CD4-positive, alpha-beta T cell (primary cell): Measurements from ENCODE around the gene CD99. TPM values are rescaled to one million over a fixed set of nuclear protein-coding genes. Genes with fewer than 3 reads are reported as not detected.
A peak's percentile ranks its signal among the peaks of the same experiment; 100 is the strongest.

Experiments
- ATAC-seq: fragments of 200-7000 bp; cut with Tn5 transposase; one replicate; pipeline ENCODE4 v1.10.0; 2022; ENCODE audit warnings: mild to moderate bottlenecking; ENCODE audit not compliant: poor library complexity
- CTCF ChIA-PET: fragments of 350-600 bp; sonication (Branson Sonifier 250); formaldehyde crosslinking; loops from one replicate; lab custom pipeline; 2021; ENCODE audit warnings: antibody characterized with exemption, inconsistent platforms; lab: Charles Lee
- POLR2A ChIA-PET: fragments of 350-600 bp; sonication (Branson Sonifier 250); formaldehyde crosslinking; loops from one replicate; lab custom pipeline; 2021; ENCODE audit warnings: antibody characterized with exemption, inconsistent platforms; lab: Charles Lee
- DNase-seq, 14 experiments: peaks; one replicate each; pipeline ENCODE4 v3.0.0-alpha.2; 2013 to 2020; ENCODE audit warnings: mixed read lengths in 2 of 14
- H3K27ac ChIP-seq, 2 donors: one replicate each; pipeline versions ENCODE4 v1.5.1 to v1.7.0; 2013; ENCODE audit warnings: low read length in 2 of 2, low read depth in 1 of 2, mild to moderate bottlenecking in 1 of 2
- H3K27me3 ChIP-seq, 2 experiments: 1 replicate in 1 of 2; 2 replicates in 1 of 2; pipeline versions ENCODE4 v1.6.1 to v1.7.0; 2013; ENCODE audit warnings: low read length in 2 of 2, control low read depth in 1 of 2, mild to moderate bottlenecking in 1 of 2, moderate library complexity in 1 of 2; ENCODE audit not compliant: insufficient read depth in 2 of 2, control insufficient read depth in 1 of 2
- H3K36me3 ChIP-seq: one replicate; pipeline ENCODE4 v1.6.1; 2013; ENCODE audit warnings: low read length, control low read depth; ENCODE audit not compliant: insufficient read depth
- H3K4me1 ChIP-seq: one replicate; pipeline ENCODE4 v1.6.1; 2013; ENCODE audit warnings: low read length, control low read depth; ENCODE audit not compliant: insufficient read depth
- H3K4me3 ChIP-seq: one replicate; pipeline ENCODE4 v1.5.1; 2013; ENCODE audit warnings: mild to moderate bottlenecking, low read length, moderate library complexity
- H3K9me3 ChIP-seq, 2 experiments: 1 replicate in 1 of 2; 2 replicates in 1 of 2; pipeline versions ENCODE4 v1.6.1 to v1.7.0; 2013; ENCODE audit warnings: low read length in 2 of 2, mild to moderate bottlenecking in 2 of 2, control low read depth in 1 of 2, moderate library complexity in 1 of 2; ENCODE audit not compliant: control insufficient read depth in 1 of 2, insufficient read depth in 1 of 2
- H3K27ac Mint-ChIP-seq: one replicate; pipeline ENCODE4 v1.8.0; 2020; ENCODE audit warnings: mixed read lengths
- H3K27me3 Mint-ChIP-seq: one replicate; pipeline ENCODE4 v1.8.0; 2021; ENCODE audit warnings: mixed read lengths
- H3K36me3 Mint-ChIP-seq: one replicate; pipeline ENCODE4 v1.8.0; 2021; ENCODE audit warnings: low read depth, mixed read lengths
- H3K4me1 Mint-ChIP-seq: one replicate; pipeline ENCODE4 v1.8.0; 2021; ENCODE audit warnings: low read depth, mixed read lengths
- H3K4me3 Mint-ChIP-seq: one replicate; pipeline ENCODE4 v1.8.0; 2020; ENCODE audit warnings: mild to moderate bottlenecking, mixed read lengths
- H3K9me3 Mint-ChIP-seq: one replicate; pipeline ENCODE4 v1.8.0; 2020; ENCODE audit warnings: mixed read lengths
- intact Hi-C, 2 experiments: fragments of 100-400 bp; cut with DNase I in 1 of 2; cut with micrococcal nuclease in 1 of 2; formaldehyde crosslinking; loops; one replicate each; pipeline versions ENCODE4 v1.15.1 to v1.9.0; 2023 to 2025; cut with DNase I, micrococcal nuclease
- total RNA-seq, 174 experiments: library from RNA in 2 of 174; stranded (reverse) in 2 of 174; gene quantifications; one replicate each; pipeline ENCODE4 v1.2.3 and lab custom pipeline; 2021 to 2026
- TF ChIP-seq, protein P1 (sequence below): fragments of 200-600 bp; IDR thresholded peaks from one replicate; pipeline ENCODE4 v1.8.0; 2022; ENCODE audit warnings: antibody characterized with exemption, mild to moderate bottlenecking

CD99 gene
- total RNA-seq, 2 experiments from 2014 or later = 170 to 184 TPM

DNA sequence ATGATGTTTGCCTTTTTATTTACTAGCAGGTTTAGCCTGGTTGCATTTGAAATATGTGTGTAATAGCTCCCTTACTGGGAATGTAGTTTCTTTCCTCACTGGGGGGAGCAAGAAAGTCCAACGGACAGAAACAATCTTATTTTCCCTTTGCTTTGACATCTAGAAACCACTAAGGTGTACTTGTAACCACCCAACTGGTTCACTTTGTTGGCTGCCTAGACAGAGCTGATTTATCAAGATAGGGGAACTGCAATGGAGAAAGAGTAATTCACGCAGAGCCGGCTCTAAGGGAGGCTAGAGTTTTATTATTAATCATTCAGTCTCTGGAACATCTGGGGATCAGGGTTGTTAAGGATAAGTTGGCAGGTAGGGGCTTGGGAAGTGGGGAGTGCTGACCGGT, 91.1 kb downstream of the CD99 start:
- TF ChIP-seq, protein P1, sequence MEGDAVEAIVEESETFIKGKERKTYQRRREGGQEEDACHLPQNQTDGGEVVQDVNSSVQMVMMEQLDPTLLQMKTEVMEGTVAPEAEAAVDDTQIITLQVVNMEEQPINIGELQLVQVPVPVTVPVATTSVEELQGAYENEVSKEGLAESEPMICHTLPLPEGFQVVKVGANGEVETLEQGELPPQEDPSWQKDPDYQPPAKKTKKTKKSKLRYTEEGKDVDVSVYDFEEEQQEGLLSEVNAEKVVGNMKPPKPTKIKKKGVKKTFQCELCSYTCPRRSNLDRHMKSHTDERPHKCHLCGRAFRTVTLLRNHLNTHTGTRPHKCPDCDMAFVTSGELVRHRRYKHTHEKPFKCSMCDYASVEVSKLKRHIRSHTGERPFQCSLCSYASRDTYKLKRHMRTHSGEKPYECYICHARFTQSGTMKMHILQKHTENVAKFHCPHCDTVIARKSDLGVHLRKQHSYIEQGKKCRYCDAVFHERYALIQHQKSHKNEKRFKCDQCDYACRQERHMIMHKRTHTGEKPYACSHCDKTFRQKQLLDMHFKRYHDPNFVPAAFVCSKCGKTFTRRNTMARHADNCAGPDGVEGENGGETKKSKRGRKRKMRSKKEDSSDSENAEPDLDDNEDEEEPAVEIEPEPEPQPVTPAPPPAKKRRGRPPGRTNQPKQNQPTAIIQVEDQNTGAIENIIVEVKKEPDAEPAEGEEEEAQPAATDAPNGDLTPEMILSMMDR = no peak
- Histone ChIP-seq H3K4me1 (peaks cover 3% of the 10 kb centered on the region), H3K9me3 (no peaks in the 10 kb centered on the region), H3K27me3 (no peaks in the 10 kb centered on the region), H3K36me3 (no peaks in the 10 kb centered on the region), H3K4me3 (no peak overlapping the region), H3K27ac (no peak overlapping the region)
- intact Hi-C loops = no loop called here
- ATAC-seq (no peak), DNase-seq (no peak)
- Mint-ChIP-seq H3K27me3 (no peaks in the 10 kb centered on the region), H3K4me1 (peaks cover 10% of the 10 kb centered on the region), H3K27ac (peak overlapping the region; percentile 49), H3K9me3 (no peaks in the 10 kb centered on the region), H3K4me3 (peak overlapping the region; percentile 38), H3K36me3 (no peaks in the 10 kb centered on the region)
- CTCF ChIA-PET = no interaction called here
- POLR2A ChIA-PET = no interaction called here

DNA sequence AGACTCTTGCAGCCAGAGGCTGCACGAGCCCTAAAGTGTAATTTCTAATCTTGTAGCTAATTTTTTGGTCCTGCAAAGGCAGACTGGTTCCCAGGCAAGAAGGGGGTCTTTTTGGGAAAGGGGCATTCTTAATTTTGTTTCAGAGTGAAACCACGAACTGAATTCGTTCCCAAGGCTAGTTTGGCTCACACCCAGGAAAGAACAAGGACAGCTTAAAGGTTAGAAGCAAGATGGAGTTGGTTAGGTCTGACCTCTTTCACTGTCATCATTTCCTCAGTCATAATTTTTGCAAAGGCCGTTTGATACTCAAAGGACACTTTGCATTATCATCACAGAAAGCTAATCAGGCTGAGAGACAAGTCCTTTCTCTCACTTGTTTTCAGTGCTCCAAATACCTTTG, 91.7 kb downstream of the CD99 start:
- ATAC-seq (no peak), DNase-seq (no peak)
- H3K9me3 Mint-ChIP-seq = no peaks in the 10 kb centered on the region
- ChIA-PET POLR2A (no interaction called here), CTCF (no interaction called here)
- H3K27me3 Mint-ChIP-seq = no peaks in the 10 kb centered on the region
- no peaks in the 10 kb centered on the region for H3K36me3 ChIP-seq
- H3K4me3 ChIP-seq = no peak overlapping the region
- H3K9me3 ChIP-seq = no peaks in the 10 kb centered on the region
- no peaks in the 10 kb centered on the region for H3K27me3 ChIP-seq
- TF ChIP-seq, protein P1 = no peak
- intact Hi-C loops = no loop called here
- no peak overlapping the region for H3K27ac Mint-ChIP-seq
- peaks cover 3% of the 10 kb centered on the region for H3K4me1 ChIP-seq
- H3K4me3 Mint-ChIP-seq = no peak overlapping the region
- peaks cover 10% of the 10 kb centered on the region for H3K4me1 Mint-ChIP-seq
- H3K27ac ChIP-seq = no peak overlapping the region
- H3K36me3 Mint-ChIP-seq = no peaks in the 10 kb centered on the region

DNA sequence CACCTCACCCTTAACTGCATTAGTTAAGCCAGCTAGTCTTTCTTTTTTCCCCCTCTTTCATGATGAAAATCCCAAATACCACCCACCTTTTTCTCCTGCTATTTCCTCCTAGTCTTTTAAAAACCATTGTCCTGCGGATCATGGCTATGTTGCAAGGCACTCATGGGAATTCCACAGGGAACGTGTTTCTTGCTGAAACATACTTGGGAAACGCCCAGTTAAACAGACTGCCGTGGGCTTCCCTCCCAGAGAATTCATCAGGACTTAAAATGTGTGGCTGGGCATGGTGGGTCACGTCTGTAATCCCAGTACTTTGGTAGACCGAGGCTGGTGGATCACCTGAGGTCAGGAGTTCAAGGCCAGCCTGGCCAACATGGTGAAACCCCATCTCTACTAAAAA, 92.9 kb downstream of the CD99 start:
- no peaks in the 10 kb centered on the region for H3K36me3 Mint-ChIP-seq
- Histone ChIP-seq H3K27me3 (no peaks in the 10 kb centered on the region), H3K36me3 (no peaks in the 10 kb centered on the region), H3K4me1 (peaks cover 3% of the 10 kb centered on the region), H3K27ac (no peak overlapping the region), H3K4me3 (no peak overlapping the region), H3K9me3 (no peaks in the 10 kb centered on the region)
- DNase-seq (no peak), ATAC-seq (no peak)
- ChIA-PET CTCF (no interaction called here), POLR2A (no interaction called here)
- no peaks in the 10 kb centered on the region for H3K27me3 Mint-ChIP-seq
- TF ChIP-seq, protein P1 = no peak
- H3K4me1 Mint-ChIP-seq = peaks cover 10% of the 10 kb centered on the region
- no peak overlapping the region for H3K27ac Mint-ChIP-seq
- no peaks in the 10 kb centered on the region for H3K9me3 Mint-ChIP-seq
- H3K4me3 Mint-ChIP-seq = no peak overlapping the region
- intact Hi-C loops = no loop called here
